Tibial nerve (tissue), 4 donors: ENCODE results near the gene ATP8A1. TPM values are rescaled to one million over a fixed set of nuclear protein-coding genes. Genes with fewer than 3 reads are reported as not detected.

Experiments used
- DNase-seq, 2 donors: peaks; one replicate each; pipeline ENCODE4 v3.0.0-alpha.2; 2019; ENCODE audit warnings: low spot score in 2 of 2
- H3K27ac ChIP-seq, 4 donors: fragments of 200-600 bp; sonication (generic) in 3 of 4; one replicate each; pipeline ENCODE4 v1.5.1; 2017 to 2019; ENCODE audit warnings: mild to moderate bottlenecking in 1 of 4
- H3K27me3 ChIP-seq, 2 donors: fragments of 200-600 bp; sonication (generic) in 1 of 2; one replicate each; pipeline versions ENCODE4 v1.5.1 to v1.6.0; 2017 to 2019
- H3K36me3 ChIP-seq, 3 donors: fragments of 200-600 bp; sonication (generic); one replicate each; pipeline ENCODE4 v1.5.1; 2018 to 2019
- H3K4me1 ChIP-seq, 4 donors: fragments of 200-600 bp; sonication (generic) in 3 of 4; one replicate each; pipeline ENCODE4 v1.5.1; 2017 to 2019
- H3K4me3 ChIP-seq, 4 donors: fragments of 200-600 bp; sonication (generic) in 3 of 4; one replicate each; pipeline ENCODE4 v1.5.1; 2017 to 2019; ENCODE audit warnings: mild to moderate bottlenecking in 1 of 4, moderate library complexity in 1 of 4
- H3K9me3 ChIP-seq, 4 donors: fragments of 200-600 bp; sonication (generic) in 3 of 4; one replicate each; pipeline ENCODE4 v1.5.1; 2017 to 2019
- EP300 ChIP-seq, 2 donors: sonication (generic); formaldehyde crosslinking; IDR thresholded peaks; one replicate each; pipeline ENCODE4 v1.6.1; 2017; ENCODE audit warnings: antibody characterized with exemption in 2 of 2, mild to moderate bottlenecking in 1 of 2
- POLR2A ChIP-seq, 2 donors: fragments of 450-650 bp; IDR thresholded peaks; one replicate each; pipeline ENCODE4 v1.6.1; 2017; ENCODE audit warnings: antibody characterized with exemption in 2 of 2, mild to moderate bottlenecking in 2 of 2, moderate library complexity in 2 of 2
- WGBS, 2 donors: methylation state at CpG; one replicate each; pipeline ENCODE4 v1.1.5; 2018; 5-methylcytosine and 5-hydroxymethylcytosine counted together
- total RNA-seq, 4 donors: library from RNA; depleted of rRNA; stranded (reverse); fragments of >200 nt; gene quantifications; one replicate each; pipeline ENCODE4 v1.1.0, GENCODE V29; 2016
- TF ChIP-seq, protein P1 (sequence below), 5 experiments: fragments of 200-600 bp in 3 of 5; fragments of 450-650 bp in 2 of 5; sonication (generic) in 3 of 5; IDR thresholded peaks; one replicate each; pipeline ENCODE4 v1.5.1; 2016 to 2019; ENCODE audit warnings: antibody characterized with exemption in 5 of 5, mild to moderate bottlenecking in 3 of 5, moderate library complexity in 2 of 5

Gene ATP8A1
- total RNA-seq, 4 donors from 2014 or later, result 57.9 to 79.7 (median 64.9) TPM

DNA sequence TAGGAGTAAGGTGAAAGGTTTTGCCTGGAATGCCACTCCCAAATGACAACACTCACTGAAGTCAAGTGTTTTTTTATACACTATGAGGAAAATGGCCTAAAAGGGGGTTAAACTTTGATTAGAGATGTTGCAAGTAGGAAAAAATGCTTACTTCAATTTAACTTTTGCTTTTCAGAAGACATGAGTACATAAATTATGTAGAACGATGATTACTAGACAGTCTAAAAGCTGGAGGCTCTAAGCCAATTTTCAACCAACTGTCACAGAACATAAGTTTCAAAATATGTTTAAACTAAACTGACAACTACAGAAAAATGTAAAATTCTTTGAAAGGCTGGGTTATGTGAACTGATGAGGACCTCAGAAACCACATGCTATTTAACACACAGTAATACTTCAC is 176.2 kb downstream of the ATP8A1 start:
- no peaks in the 10 kb centered on the region for H3K27me3 ChIP-seq
- H3K36me3 ChIP-seq, result peaks cover 0 to 5% (median 0%) of the 10 kb centered on the region in 3 donors
- no peak overlapping the region for H3K27ac ChIP-seq
- 31 to 33% methylated on average over 1 of the region's 1 CpG for WGBS, 2 donors
- H3K4me1 ChIP-seq, result peaks cover 0 to 5% (median 2%) of the 10 kb centered on the region in 4 donors
- no peak overlapping the region for H3K4me3 ChIP-seq
- TF ChIP-seq EP300 (IDR thresholded peaks at IDR 0.05) (no peak), POLR2A (IDR thresholded peaks at IDR 0.05) (no peak)
- TF ChIP-seq, protein P1, sequence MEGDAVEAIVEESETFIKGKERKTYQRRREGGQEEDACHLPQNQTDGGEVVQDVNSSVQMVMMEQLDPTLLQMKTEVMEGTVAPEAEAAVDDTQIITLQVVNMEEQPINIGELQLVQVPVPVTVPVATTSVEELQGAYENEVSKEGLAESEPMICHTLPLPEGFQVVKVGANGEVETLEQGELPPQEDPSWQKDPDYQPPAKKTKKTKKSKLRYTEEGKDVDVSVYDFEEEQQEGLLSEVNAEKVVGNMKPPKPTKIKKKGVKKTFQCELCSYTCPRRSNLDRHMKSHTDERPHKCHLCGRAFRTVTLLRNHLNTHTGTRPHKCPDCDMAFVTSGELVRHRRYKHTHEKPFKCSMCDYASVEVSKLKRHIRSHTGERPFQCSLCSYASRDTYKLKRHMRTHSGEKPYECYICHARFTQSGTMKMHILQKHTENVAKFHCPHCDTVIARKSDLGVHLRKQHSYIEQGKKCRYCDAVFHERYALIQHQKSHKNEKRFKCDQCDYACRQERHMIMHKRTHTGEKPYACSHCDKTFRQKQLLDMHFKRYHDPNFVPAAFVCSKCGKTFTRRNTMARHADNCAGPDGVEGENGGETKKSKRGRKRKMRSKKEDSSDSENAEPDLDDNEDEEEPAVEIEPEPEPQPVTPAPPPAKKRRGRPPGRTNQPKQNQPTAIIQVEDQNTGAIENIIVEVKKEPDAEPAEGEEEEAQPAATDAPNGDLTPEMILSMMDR (IDR thresholded peaks at IDR 0.05), result no peak
- no peaks in the 10 kb centered on the region for H3K9me3 ChIP-seq
- no peak for DNase-seq

DNA sequence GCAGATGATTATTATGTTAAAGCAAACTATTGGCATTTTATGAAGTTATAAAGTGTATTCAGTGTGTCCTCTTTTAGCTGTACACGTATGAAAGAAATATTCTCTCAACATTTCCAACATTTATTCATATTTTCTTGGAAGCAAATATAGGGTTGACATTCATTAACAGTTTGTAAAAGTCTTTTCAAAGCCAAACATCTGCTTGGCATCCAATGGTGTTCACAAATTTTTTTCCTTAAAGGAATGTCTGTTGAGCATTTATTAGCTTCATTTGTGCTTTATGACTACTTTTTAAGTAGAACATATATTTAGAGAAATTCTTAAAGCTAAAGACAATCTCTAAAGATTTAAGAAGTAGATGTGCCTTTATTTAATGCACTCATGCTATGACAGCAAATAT is 176.6 kb downstream of the ATP8A1 start:
- 22 to 46% methylated on average over 1 of the region's 1 CpG for WGBS, 2 donors
- TF ChIP-seq EP300 (IDR thresholded peaks at IDR 0.05) (no peak), POLR2A (IDR thresholded peaks at IDR 0.05) (no peak)
- TF ChIP-seq, protein P1 (IDR thresholded peaks at IDR 0.05), result no peak
- H3K27me3 ChIP-seq, result no peaks in the 10 kb centered on the region

DNA sequence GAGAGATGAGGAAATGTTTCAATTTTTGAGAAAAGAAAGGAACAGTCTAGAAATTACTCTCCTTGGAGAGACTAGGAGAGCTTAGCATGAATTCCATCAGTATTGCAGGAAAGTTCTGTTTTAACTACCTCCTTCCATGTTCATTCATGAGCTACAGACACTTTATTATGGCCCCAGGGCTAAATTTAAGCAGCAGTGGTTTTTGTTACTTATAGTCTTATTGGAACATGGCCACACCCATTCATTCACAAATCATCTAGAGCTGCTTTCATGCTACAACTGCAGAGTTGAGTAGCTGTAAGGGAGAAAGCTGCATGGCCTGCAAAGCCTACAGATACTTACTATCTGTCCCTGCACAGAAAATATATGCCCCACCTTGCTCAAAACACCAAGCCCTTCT is 178.0 kb downstream of the ATP8A1 start:
- TF ChIP-seq POLR2A (IDR thresholded peaks at IDR 0.05) (no peak), EP300 (IDR thresholded peaks at IDR 0.05) (no peak)
- TF ChIP-seq, protein P1 (IDR thresholded peaks at IDR 0.05), result no peak
- Histone ChIP-seq H3K4me3 (no peak overlapping the region), H3K36me3 (peaks cover 0 to 5% (median 0%) of the 10 kb centered on the region in 3 donors), H3K27me3 (no peaks in the 10 kb centered on the region), H3K27ac (no peak overlapping the region), H3K9me3 (no peaks in the 10 kb centered on the region), H3K4me1 (peaks cover 0 to 4% (median 1%) of the 10 kb centered on the region in 4 donors)
- DNase-seq, result no peak

More for the DNA sequence above, 176.6 kb downstream of the ATP8A1 start:
- H3K4me1 ChIP-seq, result peaks cover 0 to 5% (median 2%) of the 10 kb centered on the region in 4 donors
- no peak for DNase-seq
- H3K9me3 ChIP-seq, result no peaks in the 10 kb centered on the region
- H3K27ac ChIP-seq, result no peak overlapping the region
- H3K36me3 ChIP-seq, result peaks cover 0 to 5% (median 0%) of the 10 kb centered on the region in 3 donors
- H3K4me3 ChIP-seq, result no peak overlapping the region

DNA sequence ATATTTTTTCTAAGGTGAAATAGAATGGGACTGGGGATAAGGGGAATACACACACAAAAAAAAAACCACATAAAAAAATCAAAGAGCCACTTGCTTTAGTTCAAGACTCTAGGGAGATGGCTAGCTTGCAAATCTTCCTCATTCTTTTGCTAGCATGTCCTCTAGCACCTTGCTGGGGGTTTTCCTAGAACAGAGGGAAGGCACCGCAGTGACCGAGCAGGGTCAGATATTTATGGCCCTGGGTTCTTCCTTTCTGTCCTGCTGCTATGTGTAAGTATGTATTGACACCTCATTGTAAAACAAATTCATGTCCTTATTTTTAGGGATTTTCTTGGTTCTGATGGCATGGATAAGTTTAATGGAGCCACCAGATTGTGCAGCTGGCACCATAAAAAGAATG is 178.4 kb downstream of the ATP8A1 start:
- 82 to 83% methylated on average over 2 of the region's 2 CpGs for WGBS, 2 donors
- no peaks in the 10 kb centered on the region for H3K27me3 ChIP-seq
- no peak overlapping the region for H3K4me3 ChIP-seq
- no peaks in the 10 kb centered on the region for H3K4me1 ChIP-seq
- H3K27ac ChIP-seq, result no peak overlapping the region
- no peaks in the 10 kb centered on the region for H3K9me3 ChIP-seq
- H3K36me3 ChIP-seq, result peaks cover 0 to 5% (median 0%) of the 10 kb centered on the region in 3 donors
- DNase-seq, result no peak
- no peak for TF ChIP-seq EP300 (IDR thresholded peaks at IDR 0.05)
- TF ChIP-seq, protein P1 (IDR thresholded peaks at IDR 0.05), result no peak
- TF ChIP-seq POLR2A (IDR thresholded peaks at IDR 0.05), result no peak

DNA sequence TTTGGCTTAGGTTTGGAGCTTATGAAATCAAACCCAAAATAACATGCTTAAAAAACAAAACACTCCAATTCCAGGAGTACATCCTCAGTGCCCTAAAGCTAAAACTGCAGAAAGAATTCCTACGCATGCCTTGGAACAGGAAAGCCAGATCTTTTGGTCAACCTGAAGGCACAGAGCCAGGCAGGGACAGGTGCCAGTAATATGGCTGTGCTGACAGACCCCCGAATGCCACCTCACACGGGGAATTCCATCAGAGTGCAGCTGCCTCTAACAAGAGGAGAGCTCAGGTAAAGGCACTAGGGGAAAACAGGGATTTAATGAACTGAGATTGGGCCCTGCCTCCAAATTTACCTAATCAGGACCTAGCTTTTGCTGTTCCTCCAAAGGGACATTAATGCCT is 182.5 kb downstream of the ATP8A1 start:
- Histone ChIP-seq H3K9me3 (no peaks in the 10 kb centered on the region), H3K27ac (no peak overlapping the region), H3K27me3 (no peaks in the 10 kb centered on the region), H3K4me3 (no peak overlapping the region), H3K36me3 (peaks cover 0 to 5% (median 0%) of the 10 kb centered on the region in 3 donors), H3K4me1 (no peaks in the 10 kb centered on the region)
- DNase-seq, result no peak
- 58 to 66% methylated on average over 3 of the region's 3 CpGs for WGBS, 2 donors
- TF ChIP-seq EP300 (IDR thresholded peaks at IDR 0.05), result no peak
- TF ChIP-seq POLR2A (IDR thresholded peaks at IDR 0.05), result no peak
- TF ChIP-seq, protein P1 (IDR thresholded peaks at IDR 0.05), result no peak
